ENCODE data around the gene SMARCAD1. TPM values are rescaled to one million over a fixed set of nuclear protein-coding genes. Genes with fewer than 3 reads are reported as not detected.

SMARCAD1 gene
- total and polyA plus RNA-seq, 2 donors = 20.1 to 45.0 TPM

GRCh38 chr4:94171616-94172015 is 36.0 kb upstream of the SMARCAD1 start:
- Histone ChIP-seq H3K27me3 (ENCODE audit: control insufficient read depth in 2 of 2, insufficient read depth in 1 of 2, low read length in 1 of 2) (no peaks in the 10 kb centered on the region), H3K27ac (ENCODE audit: low read depth in 1 of 2, low read length in 1 of 2) (no peak overlapping the region), H3K4me3 (ENCODE audit: low read length in 2 of 2) (no peak overlapping the region), H3K9me3 (ENCODE audit: control insufficient read depth in 2 of 2, insufficient read depth in 1 of 2, low read length in 1 of 2) (peaks cover 0 to 3% of the 10 kb centered on the region in 2 donors), H3K4me1 (ENCODE audit: control insufficient read depth in 2 of 2, insufficient read depth in 2 of 2, low read length in 2 of 2) (no peaks in the 10 kb centered on the region), H3K36me3 (ENCODE audit: control insufficient read depth in 2 of 2, insufficient read depth in 2 of 2, low read length in 1 of 2) (no peaks in the 10 kb centered on the region)
- whole genome bisulfite sequencing = 92% methylated on average over 4 of the region's 4 CpGs
- DNase-seq (ENCODE audit: low read depth in 6 of 9, low spot score in 9 of 9) = no peak

GRCh38 chr4:94175553-94176261 is 32.0 kb upstream of the SMARCAD1 start:
- WGBS = 71% methylated on average over 6 of the region's 6 CpGs
- no peaks in the 10 kb centered on the region for H3K4me1 ChIP-seq (ENCODE audit: control insufficient read depth in 2 of 2, insufficient read depth in 2 of 2, low read length in 2 of 2)
- DNase-seq (ENCODE audit: low read depth in 6 of 9, low spot score in 9 of 9) = no peak
- no peaks in the 10 kb centered on the region for H3K36me3 ChIP-seq (ENCODE audit: control insufficient read depth in 2 of 2, insufficient read depth in 2 of 2, low read length in 1 of 2)
- no peaks in the 10 kb centered on the region for H3K9me3 ChIP-seq (ENCODE audit: control insufficient read depth in 2 of 2, insufficient read depth in 1 of 2, low read length in 1 of 2)
- no peak overlapping the region for H3K27ac ChIP-seq (ENCODE audit: low read depth in 1 of 2, low read length in 1 of 2)
- no peak overlapping the region for H3K4me3 ChIP-seq (ENCODE audit: low read length in 2 of 2)
- H3K27me3 ChIP-seq (ENCODE audit: control insufficient read depth in 2 of 2, insufficient read depth in 1 of 2, low read length in 1 of 2) = no peaks in the 10 kb centered on the region

GRCh38 chr4:94177822-94178221 is 29.8 kb upstream of the SMARCAD1 start:
- no peak overlapping the region for H3K27ac ChIP-seq (ENCODE audit: low read depth in 1 of 2, low read length in 1 of 2)
- over 99% methylated on average over 2 of the region's 2 CpGs for WGBS
- no peaks in the 10 kb centered on the region for H3K9me3 ChIP-seq (ENCODE audit: control insufficient read depth in 2 of 2, insufficient read depth in 1 of 2, low read length in 1 of 2)
- no peaks in the 10 kb centered on the region for H3K27me3 ChIP-seq (ENCODE audit: control insufficient read depth in 2 of 2, insufficient read depth in 1 of 2, low read length in 1 of 2)
- DNase-seq (ENCODE audit: low read depth in 6 of 9, low spot score in 9 of 9) = no peak
- no peak overlapping the region for H3K4me3 ChIP-seq (ENCODE audit: low read length in 2 of 2)
- H3K4me1 ChIP-seq (ENCODE audit: control insufficient read depth in 2 of 2, insufficient read depth in 2 of 2, low read length in 2 of 2) = no peaks in the 10 kb centered on the region
- no peaks in the 10 kb centered on the region for H3K36me3 ChIP-seq (ENCODE audit: control insufficient read depth in 2 of 2, insufficient read depth in 2 of 2, low read length in 1 of 2)

GRCh38 chr4:94181815-94182214 is 25.9 kb upstream of the SMARCAD1 start:
- no peak overlapping the region for H3K27ac ChIP-seq (ENCODE audit: low read depth in 1 of 2, low read length in 1 of 2)
- H3K36me3 ChIP-seq (ENCODE audit: control insufficient read depth in 2 of 2, insufficient read depth in 2 of 2, low read length in 1 of 2) = no peaks in the 10 kb centered on the region
- no peaks in the 10 kb centered on the region for H3K27me3 ChIP-seq (ENCODE audit: control insufficient read depth in 2 of 2, insufficient read depth in 1 of 2, low read length in 1 of 2)
- 41% methylated on average over 1 of the region's 1 CpG for WGBS
- H3K9me3 ChIP-seq (ENCODE audit: control insufficient read depth in 2 of 2, insufficient read depth in 1 of 2, low read length in 1 of 2) = no peaks in the 10 kb centered on the region
- no peak overlapping the region for H3K4me3 ChIP-seq (ENCODE audit: low read length in 2 of 2)
- no peak for DNase-seq (ENCODE audit: low read depth in 6 of 9, low spot score in 9 of 9)
- H3K4me1 ChIP-seq (ENCODE audit: control insufficient read depth in 2 of 2, insufficient read depth in 2 of 2, low read length in 2 of 2) = no peaks in the 10 kb centered on the region

GRCh38 chr4:94202769-94203168 is 4.9 kb upstream of the SMARCAD1 start:
- H3K27me3 ChIP-seq (ENCODE audit: control insufficient read depth in 2 of 2, insufficient read depth in 1 of 2, low read length in 1 of 2) = no peaks in the 10 kb centered on the region
- H3K27ac ChIP-seq (ENCODE audit: low read depth in 1 of 2, low read length in 1 of 2) = no peak overlapping the region
- no peak overlapping the region for H3K4me3 ChIP-seq (ENCODE audit: low read length in 2 of 2)
- no peak for DNase-seq (ENCODE audit: low read depth in 6 of 9, low spot score in 9 of 9)
- H3K36me3 ChIP-seq (ENCODE audit: control insufficient read depth in 2 of 2, insufficient read depth in 2 of 2, low read length in 1 of 2) = no peaks in the 10 kb centered on the region
- no peaks in the 10 kb centered on the region for H3K9me3 ChIP-seq (ENCODE audit: control insufficient read depth in 2 of 2, insufficient read depth in 1 of 2, low read length in 1 of 2)
- no peaks in the 10 kb centered on the region for H3K4me1 ChIP-seq (ENCODE audit: control insufficient read depth in 2 of 2, insufficient read depth in 2 of 2, low read length in 2 of 2)
- WGBS = 93% methylated on average over 3 of the region's 3 CpGs

GRCh38 chr4:94208266-94208665 is 601 bp downstream of the SMARCAD1 start:
- Histone ChIP-seq H3K36me3 (ENCODE audit: control insufficient read depth in 2 of 2, insufficient read depth in 2 of 2, low read length in 1 of 2) (peaks cover 8 to 30% of the 10 kb centered on the region in 2 donors), H3K27ac (ENCODE audit: low read depth in 1 of 2, low read length in 1 of 2) (peak overlapping the region; percentile 89 to 97), H3K4me1 (ENCODE audit: control insufficient read depth in 2 of 2, insufficient read depth in 2 of 2, low read length in 2 of 2) (peaks cover 7 to 8% of the 10 kb centered on the region in 2 donors), H3K9me3 (ENCODE audit: control insufficient read depth in 2 of 2, insufficient read depth in 1 of 2, low read length in 1 of 2) (no peaks in the 10 kb centered on the region), H3K27me3 (ENCODE audit: control insufficient read depth in 2 of 2, insufficient read depth in 1 of 2, low read length in 1 of 2) (no peaks in the 10 kb centered on the region), H3K4me3 (ENCODE audit: low read length in 2 of 2) (peak overlapping the region; percentile 62 to 86)
- 5% methylated on average over 5 of the region's 5 CpGs for WGBS
- DNase-seq (ENCODE audit: low read depth in 6 of 9, low spot score in 9 of 9) = peak in 2 of 9 donors; percentile 3 to 6

- H3K36me3 ChIP-seq (ENCODE audit: control insufficient read depth in 2 of 2, insufficient read depth in 2 of 2, low read length in 1 of 2) = peaks cover 12 to 36% of the 10 kb centered on the region in 2 donors
- peak in 1 of 9 donors; percentile 8 for DNase-seq (ENCODE audit: low read depth in 6 of 9, low spot score in 9 of 9)
- 99% methylated on average over 1 of the region's 1 CpG for WGBS
- peak overlapping the region in 1 of 2 donors; percentile 62 for H3K4me3 ChIP-seq (ENCODE audit: low read length in 2 of 2)
- peaks cover 7 to 8% of the 10 kb centered on the region in 2 donors for H3K4me1 ChIP-seq (ENCODE audit: control insufficient read depth in 2 of 2, insufficient read depth in 2 of 2, low read length in 2 of 2)
- H3K27ac ChIP-seq (ENCODE audit: low read depth in 1 of 2, low read length in 1 of 2) = no peak overlapping the region
- H3K9me3 ChIP-seq (ENCODE audit: control insufficient read depth in 2 of 2, insufficient read depth in 1 of 2, low read length in 1 of 2) = no peaks in the 10 kb centered on the region
- no peaks in the 10 kb centered on the region for H3K27me3 ChIP-seq (ENCODE audit: control insufficient read depth in 2 of 2, insufficient read depth in 1 of 2, low read length in 1 of 2)
Observed at GRCh38 chr4:94208918-94209317, 1.3 kb downstream of the SMARCAD1 start.

- no peak overlapping the region for H3K27ac ChIP-seq (ENCODE audit: low read depth in 1 of 2, low read length in 1 of 2)
- no peak for DNase-seq (ENCODE audit: low read depth in 6 of 9, low spot score in 9 of 9)
- H3K36me3 ChIP-seq (ENCODE audit: control insufficient read depth in 2 of 2, insufficient read depth in 2 of 2, low read length in 1 of 2) = peaks cover 18 to 63% of the 10 kb centered on the region in 2 donors
- H3K9me3 ChIP-seq (ENCODE audit: control insufficient read depth in 2 of 2, insufficient read depth in 1 of 2, low read length in 1 of 2) = no peaks in the 10 kb centered on the region
- 80% methylated on average over 2 of the region's 2 CpGs for WGBS
- peaks cover 7 to 8% of the 10 kb centered on the region in 2 donors for H3K4me1 ChIP-seq (ENCODE audit: control insufficient read depth in 2 of 2, insufficient read depth in 2 of 2, low read length in 2 of 2)
- H3K4me3 ChIP-seq (ENCODE audit: low read length in 2 of 2) = no peak overlapping the region
- no peaks in the 10 kb centered on the region for H3K27me3 ChIP-seq (ENCODE audit: control insufficient read depth in 2 of 2, insufficient read depth in 1 of 2, low read length in 1 of 2)
Observed at GRCh38 chr4:94211861-94212260, 4.2 kb downstream of the SMARCAD1 start.

GRCh38 chr4:94214703-94215319 is 7.1 kb downstream of the SMARCAD1 start:
- WGBS = 97% methylated on average over 5 of the region's 5 CpGs
- Histone ChIP-seq H3K36me3 (ENCODE audit: control insufficient read depth in 2 of 2, insufficient read depth in 2 of 2, low read length in 1 of 2) (peaks cover 18 to 69% of the 10 kb centered on the region in 2 donors), H3K27ac (ENCODE audit: low read depth in 1 of 2, low read length in 1 of 2) (no peak overlapping the region), H3K9me3 (ENCODE audit: control insufficient read depth in 2 of 2, insufficient read depth in 1 of 2, low read length in 1 of 2) (no peaks in the 10 kb centered on the region), H3K27me3 (ENCODE audit: control insufficient read depth in 2 of 2, insufficient read depth in 1 of 2, low read length in 1 of 2) (no peaks in the 10 kb centered on the region), H3K4me1 (ENCODE audit: control insufficient read depth in 2 of 2, insufficient read depth in 2 of 2, low read length in 2 of 2) (no peaks in the 10 kb centered on the region), H3K4me3 (ENCODE audit: low read length in 2 of 2) (no peak overlapping the region)
- no peak for DNase-seq (ENCODE audit: low read depth in 6 of 9, low spot score in 9 of 9)

Measured in thymus (tissue), 11 donors.